SK-N-SH treated with all-trans-retinoic acid at 6 μM for 48 hours (cell line): Measurements from ENCODE around the gene GREB1L.

Experiments used
- RARB ChIP-seq: fragments of 250-450 bp; sonication (Bioruptor Pico); IDR thresholded peaks from 2 replicates; pipeline ENCODE4 v1.8.0; 2021; ENCODE audit warnings: mild to moderate bottlenecking, moderate library complexity
- TF ChIP-seq, protein P1 (sequence below): fragments of 250-450 bp; sonication (Bioruptor Pico); IDR thresholded peaks from 2 replicates; pipeline ENCODE4 v1.8.0; 2020; ENCODE audit warnings: mild to moderate bottlenecking, moderate library complexity, borderline replicate concordance

DNA sequence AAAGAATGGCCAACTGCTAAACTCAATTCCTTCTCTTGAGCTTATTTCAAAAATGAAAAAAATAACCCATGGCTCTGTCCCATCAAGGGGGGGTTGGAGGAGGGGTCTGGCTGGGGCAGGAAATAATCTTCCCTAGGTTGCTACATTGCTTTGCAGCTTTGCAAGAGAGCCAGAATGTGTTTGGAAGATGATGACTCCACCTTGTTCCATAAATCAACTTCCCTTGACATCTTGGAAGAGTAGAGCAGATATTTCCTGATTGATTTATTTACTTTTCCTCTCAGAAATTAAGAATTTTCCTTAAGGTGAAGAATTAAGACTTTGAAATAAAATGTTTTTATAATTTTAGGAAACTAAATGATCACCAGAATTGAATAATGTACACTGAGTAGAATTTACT, 317.2 kb downstream of the GREB1L start:
- TF ChIP-seq, protein P1, sequence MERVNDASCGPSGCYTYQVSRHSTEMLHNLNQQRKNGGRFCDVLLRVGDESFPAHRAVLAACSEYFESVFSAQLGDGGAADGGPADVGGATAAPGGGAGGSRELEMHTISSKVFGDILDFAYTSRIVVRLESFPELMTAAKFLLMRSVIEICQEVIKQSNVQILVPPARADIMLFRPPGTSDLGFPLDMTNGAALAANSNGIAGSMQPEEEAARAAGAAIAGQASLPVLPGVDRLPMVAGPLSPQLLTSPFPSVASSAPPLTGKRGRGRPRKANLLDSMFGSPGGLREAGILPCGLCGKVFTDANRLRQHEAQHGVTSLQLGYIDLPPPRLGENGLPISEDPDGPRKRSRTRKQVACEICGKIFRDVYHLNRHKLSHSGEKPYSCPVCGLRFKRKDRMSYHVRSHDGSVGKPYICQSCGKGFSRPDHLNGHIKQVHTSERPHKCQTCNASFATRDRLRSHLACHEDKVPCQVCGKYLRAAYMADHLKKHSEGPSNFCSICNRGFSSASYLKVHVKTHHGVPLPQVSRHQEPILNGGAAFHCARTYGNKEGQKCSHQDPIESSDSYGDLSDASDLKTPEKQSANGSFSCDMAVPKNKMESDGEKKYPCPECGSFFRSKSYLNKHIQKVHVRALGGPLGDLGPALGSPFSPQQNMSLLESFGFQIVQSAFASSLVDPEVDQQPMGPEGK (CRISPR knock-in tag) = no peak
- TF ChIP-seq RARB (CRISPR knock-in tag) = no peak
